HS-5 (cell line): ENCODE measurements around the gene ACBD7.

Source experiments
- DNase-seq: peaks from one replicate; pipeline ENCODE4 v3.0.0-alpha.2; 2012; ENCODE audit warnings: low read depth

The ACBD7 gene

GRCh38 chr10:15088428-15089261 is at the start of gene ACBD7:
Gene ACBD7 (minus strand): TSS chr10:15088776. CDS start chr10:15088728, 48 bp downstream.
- DNase-seq, result no peak

- no peak for DNase-seq
Measured at GRCh38 chr10:15137636-15138035, 49.1 kb upstream of the ACBD7 start.

- DNase-seq, result no peak
Measured at GRCh38 chr10:15137036-15137359, 48.4 kb upstream of the ACBD7 start.

GRCh38 chr10:15136129-15137035 is 47.8 kb upstream of the ACBD7 start:
- DNase-seq, result no peak

GRCh38 chr10:15131330-15131729 is 42.8 kb upstream of the ACBD7 start:
- no peak for DNase-seq

GRCh38 chr10:15124908-15125307 is 36.3 kb upstream of the ACBD7 start:
- no peak for DNase-seq

- DNase-seq, result no peak
Measured at GRCh38 chr10:15124190-15124589, 35.6 kb upstream of the ACBD7 start.

- DNase-seq, result no peak
Measured at GRCh38 chr10:15123749-15124184, 35.2 kb upstream of the ACBD7 start.

GRCh38 chr10:15122477-15123030 is 34.0 kb upstream of the ACBD7 start:
- DNase-seq, result no peak

GRCh38 chr10:15121707-15122106 is 33.1 kb upstream of the ACBD7 start:
- DNase-seq, result no peak

GRCh38 chr10:15120523-15120922 is 31.9 kb upstream of the ACBD7 start:
- DNase-seq, result no peak

GRCh38 chr10:15118615-15119014 is 30.0 kb upstream of the ACBD7 start:
- DNase-seq, result no peak

- no peak for DNase-seq
Measured at GRCh38 chr10:15116225-15116624, 27.6 kb upstream of the ACBD7 start.

GRCh38 chr10:15113766-15114165 is 25.2 kb upstream of the ACBD7 start:
- DNase-seq, result no peak

- DNase-seq, result no peak
Measured at GRCh38 chr10:15112657-15113056, 24.1 kb upstream of the ACBD7 start.

- DNase-seq, result no peak
Measured at GRCh38 chr10:15106352-15107013, 17.9 kb upstream of the ACBD7 start.

- DNase-seq, result no peak
Measured at GRCh38 chr10:15103513-15103912, 14.9 kb upstream of the ACBD7 start.

- DNase-seq, result no peak
Measured at GRCh38 chr10:15099886-15100285, 11.3 kb upstream of the ACBD7 start.

GRCh38 chr10:15097011-15097812 is 8.6 kb upstream of the ACBD7 start, which contains the start of gene RPP38:
Gene RPP38 (plus strand): TSS chr10:15097355. CDS start chr10:15103315, 5,960 bp downstream.
- peak; percentile 68 for DNase-seq

- no peak for DNase-seq
Measured at GRCh38 chr10:15096661-15097010, 8.1 kb upstream of the ACBD7 start.

GRCh38 chr10:15092855-15093408 is 4.4 kb upstream of the ACBD7 start:
- DNase-seq, result no peak
